HG03066 (cell line): Measurements from ENCODE around the gene AMIGO2.

Experiments used
- ATAC-seq: cut with Tn5 transposase; IDR thresholded peaks from one replicate; pipeline ENCODE4 v1.9.1; 2021; ENCODE audit warnings: low read depth; ENCODE audit not compliant: unreplicated experiment

Gene AMIGO2

DNA sequence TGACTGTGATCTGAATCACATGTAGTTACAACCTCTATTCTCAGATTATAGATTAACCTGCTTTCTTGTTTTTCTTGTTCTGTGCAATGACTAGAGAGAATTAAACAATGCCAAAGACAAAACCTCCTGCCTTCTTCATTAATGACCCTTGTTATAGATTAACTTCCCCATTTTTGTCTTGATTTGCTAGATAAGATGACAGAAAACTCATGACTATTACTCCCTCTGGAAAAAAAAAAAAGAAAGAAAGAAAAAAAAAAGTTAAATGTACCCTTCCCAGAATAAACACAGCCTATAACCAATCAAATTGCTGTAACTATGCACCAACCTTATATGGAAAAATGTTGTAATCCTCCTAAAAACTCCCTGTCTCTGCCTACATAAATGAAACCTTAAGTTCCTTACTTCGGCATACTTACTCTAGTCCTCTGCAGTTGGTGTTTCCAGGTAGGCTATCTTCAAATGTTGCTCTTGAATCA, 41.5 kb downstream of the AMIGO2 start:
- no peak for ATAC-seq

DNA sequence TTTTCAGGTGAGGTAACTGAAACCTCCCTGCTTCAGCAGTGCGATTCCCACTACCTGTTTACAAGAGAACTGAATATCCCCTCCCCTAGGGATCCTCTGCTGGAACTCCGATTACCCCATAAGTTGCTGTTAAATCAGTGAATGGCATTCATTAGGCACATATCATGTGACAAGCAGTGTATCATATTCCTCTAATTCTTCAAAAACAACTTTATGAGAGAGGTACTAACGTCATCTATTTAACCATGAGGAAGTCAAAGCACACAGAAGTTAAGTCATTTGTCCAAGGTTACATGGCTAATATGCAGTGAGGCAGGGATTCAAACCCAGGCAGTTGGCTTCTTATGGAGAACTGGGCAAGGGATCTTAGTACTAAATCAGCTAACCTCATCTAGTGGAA, 44.3 kb downstream of the AMIGO2 start:
- no peak for ATAC-seq

DNA sequence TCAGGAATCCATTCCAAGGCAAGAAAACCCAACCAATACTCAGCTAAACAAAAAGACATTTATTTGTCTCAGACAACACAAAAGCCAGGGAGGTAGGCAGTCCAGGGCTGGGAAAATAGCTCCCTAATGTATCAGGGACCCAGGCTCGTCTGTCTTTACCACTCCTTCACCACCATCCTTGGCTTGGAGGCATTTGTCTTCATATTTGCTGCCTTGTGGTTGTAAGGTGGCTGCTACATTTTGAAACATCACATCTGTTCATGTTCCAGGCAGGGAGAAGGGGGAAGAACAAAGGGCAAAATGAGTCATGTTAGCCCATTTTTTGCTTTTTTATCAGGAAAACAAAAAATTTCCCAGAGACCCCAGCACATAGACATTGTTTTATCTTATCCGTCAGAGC, 45.1 kb downstream of the AMIGO2 start:
- ATAC-seq, result no peak

DNA sequence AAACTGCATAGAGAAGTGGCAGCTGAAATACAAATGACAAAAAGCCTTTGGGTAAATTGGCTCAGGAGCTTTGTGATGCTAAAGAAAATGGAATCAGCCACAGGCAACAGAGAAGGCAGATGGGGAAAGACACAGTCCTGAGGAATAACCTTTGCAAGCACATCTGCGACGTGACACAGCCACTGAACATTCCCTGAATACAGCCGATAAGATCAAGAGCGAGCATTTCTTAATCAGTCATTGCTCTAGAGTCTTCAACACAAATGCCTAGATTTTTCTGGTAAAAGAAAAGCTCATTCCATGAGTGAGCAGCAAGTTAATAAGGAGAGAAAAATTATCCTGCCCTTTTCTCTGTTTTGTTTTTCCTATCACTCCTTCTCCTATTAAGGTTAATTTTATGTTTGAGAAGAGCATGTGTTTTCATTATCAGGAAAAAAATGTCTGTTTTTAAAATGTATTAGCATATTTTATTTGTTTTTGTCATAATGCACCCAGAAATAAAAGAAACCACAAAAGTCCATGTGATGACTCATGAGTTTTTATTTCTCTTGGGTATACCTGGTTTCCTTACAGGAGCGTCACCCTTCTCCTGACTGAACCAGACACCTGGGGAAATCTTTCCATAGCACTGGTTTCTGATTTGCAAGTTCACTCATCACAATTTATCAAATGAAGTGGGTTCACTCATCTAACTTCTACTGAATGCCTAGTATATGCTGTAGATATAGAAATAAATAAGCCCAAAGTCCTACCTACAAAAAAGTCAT, 45.8 kb downstream of the AMIGO2 start:
- no peak for ATAC-seq

DNA sequence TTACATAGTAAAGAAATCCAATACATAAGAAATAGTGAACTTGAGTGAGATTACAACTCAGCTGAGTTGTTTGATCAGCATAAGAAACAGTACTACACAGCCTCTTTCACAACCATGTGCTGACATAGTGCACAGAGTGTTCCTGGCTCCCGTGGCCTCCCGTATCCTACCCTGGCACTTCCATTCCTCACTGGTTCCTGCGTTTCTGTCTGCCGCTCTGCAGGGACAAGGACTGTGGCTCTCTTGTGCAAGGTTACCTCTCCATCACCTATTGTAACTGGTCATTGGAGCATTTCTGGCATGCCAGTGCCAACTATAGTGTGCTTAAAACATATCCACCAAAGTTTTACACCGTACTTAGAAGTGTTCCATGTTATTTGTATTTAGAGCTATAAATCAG, 46.7 kb downstream of the AMIGO2 start:
- no peak for ATAC-seq

DNA sequence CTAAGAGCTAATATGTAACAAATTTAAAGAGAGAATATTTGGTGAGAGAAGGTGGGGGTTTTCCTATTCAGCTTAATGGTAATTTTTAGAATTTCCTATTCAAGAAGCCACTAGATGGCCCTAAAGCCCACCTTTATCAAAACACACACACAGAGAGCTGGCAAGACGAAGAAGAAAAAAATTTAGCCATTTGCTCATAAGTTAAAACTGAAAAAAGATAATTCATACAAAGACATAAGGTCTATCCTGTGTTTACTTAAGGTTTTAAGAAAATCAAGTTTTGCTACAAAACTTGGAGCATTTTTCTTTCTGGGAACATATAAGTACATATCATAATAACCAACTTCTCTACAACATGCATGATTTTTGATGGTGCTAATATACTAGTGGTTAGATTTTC, 47.1 kb downstream of the AMIGO2 start:
- ATAC-seq, result no peak

DNA sequence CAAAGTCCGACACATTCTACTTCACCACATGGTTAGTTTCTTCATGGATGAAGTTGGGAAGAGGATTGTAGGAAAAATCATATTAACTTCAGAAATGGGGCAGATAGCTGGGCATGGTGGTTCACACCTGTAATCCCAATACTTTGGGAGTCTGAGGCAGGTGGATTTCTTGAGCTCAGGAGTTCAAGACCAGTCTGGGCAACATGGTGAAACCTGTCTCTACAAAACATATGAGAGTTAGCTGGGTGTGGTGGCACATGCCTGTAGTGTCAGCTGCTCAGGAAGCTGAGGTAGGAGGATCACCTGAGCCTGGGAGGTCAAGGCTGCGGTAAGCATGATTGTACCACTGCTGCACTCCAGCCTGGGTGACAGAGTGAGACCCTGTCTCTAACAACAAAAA, 49.9 kb downstream of the AMIGO2 start:
- ATAC-seq, result no peak

DNA sequence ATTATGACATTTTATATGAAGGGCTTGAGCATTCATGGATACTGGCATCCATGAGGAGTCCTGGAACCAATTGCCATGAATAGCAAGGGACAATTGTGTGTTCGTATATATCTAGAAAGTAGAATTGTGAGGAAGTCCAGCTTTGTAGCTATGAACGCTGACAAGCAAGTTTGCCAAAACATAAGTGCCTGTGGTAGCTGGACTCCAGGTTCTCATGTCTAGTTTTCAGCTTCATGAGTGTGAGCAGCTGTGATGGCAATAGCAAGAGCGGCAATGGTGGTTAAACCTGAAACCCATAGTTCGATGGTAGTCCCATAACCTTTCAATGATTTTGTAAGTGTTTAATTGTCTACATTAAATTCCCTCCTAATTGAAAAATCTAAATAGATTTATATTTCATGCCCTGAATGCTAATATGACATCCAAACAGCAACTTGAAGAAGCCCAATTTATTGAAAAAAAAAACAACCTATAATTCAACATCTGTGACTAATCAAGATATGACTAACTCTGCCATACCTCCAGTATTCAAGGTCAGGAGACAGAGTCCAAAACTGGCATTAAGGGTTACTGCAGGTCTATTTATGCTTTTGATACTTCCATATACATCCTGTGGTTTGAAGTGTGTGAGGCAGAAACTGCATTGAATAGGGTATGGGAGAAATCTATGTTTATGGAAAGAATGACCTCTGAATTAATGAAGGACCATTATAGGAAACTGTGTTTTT, 50.6 kb downstream of the AMIGO2 start:
- no peak for ATAC-seq

DNA sequence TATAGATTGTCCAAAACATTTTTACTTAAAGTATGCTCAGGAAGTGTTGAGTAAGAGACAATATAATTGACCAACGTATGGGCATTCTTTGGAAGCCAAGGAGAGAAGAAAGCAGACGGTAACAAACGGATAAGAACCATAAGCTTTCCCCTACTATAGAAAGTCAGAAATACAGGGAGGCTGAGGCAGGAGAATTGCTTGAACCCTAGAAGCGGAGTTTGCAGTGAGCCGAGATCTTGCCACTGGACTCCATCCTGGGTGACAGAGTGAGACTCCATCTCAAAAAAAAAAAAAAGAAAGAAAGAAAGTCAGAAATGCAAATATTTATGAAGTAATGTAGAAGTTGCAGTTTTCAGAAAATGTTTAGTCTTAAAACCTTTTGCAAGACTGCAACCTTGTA, 51.6 kb downstream of the AMIGO2 start:
- no peak for ATAC-seq
